Breast epithelium (tissue), 4 donors: Measurements from ENCODE around the gene ANKRD65. TPM values are rescaled to one million over a fixed set of nuclear protein-coding genes. Genes with fewer than 3 reads are reported as not detected.
"Not testable (repeated sequence)": the region's sequence is repeated elsewhere in the genome, so short reads cannot be mapped to it uniquely, and the experiment has no call there.

ENCODE experiments used
- DNase-seq, 2 donors: peaks; one replicate each; pipeline ENCODE4 v3.0.0-alpha.2; 2019; ENCODE audit warnings: low spot score in 2 of 2
- H3K27ac ChIP-seq, 2 donors: fragments of 200-600 bp; sonication (generic) in 1 of 2; one replicate each; pipeline ENCODE4 v1.5.1; 2016 to 2019; ENCODE audit warnings: mild to moderate bottlenecking in 1 of 2
- H3K27me3 ChIP-seq, 2 donors: fragments of 200-600 bp; sonication (generic) in 1 of 2; one replicate each; pipeline versions ENCODE4 v1.5.1 to v1.6.0; 2017 to 2019; ENCODE audit warnings: control low read depth in 1 of 2, mild to moderate bottlenecking in 1 of 2
- H3K36me3 ChIP-seq: fragments of 200-600 bp; one replicate; pipeline ENCODE4 v1.5.1; 2019
- H3K4me1 ChIP-seq, 2 donors: fragments of 200-600 bp; sonication (generic); one replicate each; pipeline ENCODE4 v1.5.1; 2016 to 2019; ENCODE audit warnings: control low read depth in 1 of 2
- H3K4me3 ChIP-seq, 3 donors: fragments of 200-600 bp; sonication (generic); 1 replicate in 2 of 3; 2 replicates in 1 of 3; pipeline ENCODE4 v1.5.1; 2016 to 2019; ENCODE audit warnings: mild to moderate bottlenecking in 3 of 3, moderate library complexity in 2 of 3
- H3K9me3 ChIP-seq, 2 donors: fragments of 200-600 bp; sonication (generic) in 1 of 2; one replicate each; pipeline ENCODE4 v1.5.1; 2016 to 2019; ENCODE audit warnings: control low read depth in 1 of 2
- POLR2A ChIP-seq: fragments of 450-650 bp; IDR thresholded peaks from one replicate; pipeline ENCODE4 v1.6.1; 2016; ENCODE audit warnings: antibody characterized with exemption, mild to moderate bottlenecking, moderate library complexity
- POLR2AphosphoS5 ChIP-seq, 3 donors: sonication (generic); formaldehyde crosslinking; IDR thresholded peaks; one replicate each; pipeline ENCODE4 v1.6.1; 2017; ENCODE audit warnings: antibody characterized with exemption in 3 of 3
- intact Hi-C: fragments of 100-400 bp; cut with DNase I; formaldehyde crosslinking; loops from one replicate; pipeline ENCODE4 v1.15.1; 2023; ENCODE audit warnings: low total_unique reads
- total RNA-seq, 3 donors: library from RNA; depleted of rRNA; stranded (reverse); fragments of >200 nt; gene quantifications; one replicate each; pipeline ENCODE4 v1.1.0, GENCODE V29; 2016
- TF ChIP-seq, protein P1 (sequence below), 3 donors: fragments of 450-650 bp; IDR thresholded peaks; one replicate each; pipeline ENCODE4 v1.5.1; 2016 to 2017; ENCODE audit warnings: antibody characterized with exemption in 3 of 3, mild to moderate bottlenecking in 3 of 3, moderate library complexity in 3 of 3

ANKRD65 gene
- total RNA-seq, 3 donors from 2014 or later = 10.2 to 16.0 (median 12.2) TPM

DNA sequence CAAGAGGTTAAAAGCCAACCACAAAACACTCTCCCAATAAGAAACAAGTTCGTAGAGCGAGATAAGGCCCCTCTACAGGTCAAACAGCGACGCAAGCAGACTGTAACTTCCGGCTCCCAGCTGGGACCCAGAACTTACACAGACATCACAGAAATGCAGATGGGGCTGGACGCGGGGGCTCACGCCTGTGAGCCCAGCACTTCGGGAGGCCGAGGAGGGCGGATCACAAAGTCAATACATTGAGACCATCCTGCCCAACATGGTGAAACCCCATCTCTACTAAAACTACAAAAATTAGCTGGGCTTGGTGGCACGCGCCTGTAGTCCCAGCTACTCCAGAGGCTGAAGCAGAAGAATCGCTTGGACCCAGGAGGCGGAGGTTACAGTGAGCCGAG is 33.0 kb downstream of the ANKRD65 start:
- Histone ChIP-seq H3K4me1 (no peaks in the 10 kb centered on the region), H3K36me3 (peaks cover 27% of the 10 kb centered on the region), H3K4me3 (no peak overlapping the region), H3K9me3 (no peaks in the 10 kb centered on the region), H3K27me3 (no peaks in the 10 kb centered on the region), H3K27ac (no peak overlapping the region)
- intact Hi-C loops = no loop called here
- DNase-seq = no peak
- TF ChIP-seq POLR2A = no peak
- TF ChIP-seq POLR2AphosphoS5 (IDR thresholded peaks at IDR 0.05) = no peak
- TF ChIP-seq, protein P1, sequence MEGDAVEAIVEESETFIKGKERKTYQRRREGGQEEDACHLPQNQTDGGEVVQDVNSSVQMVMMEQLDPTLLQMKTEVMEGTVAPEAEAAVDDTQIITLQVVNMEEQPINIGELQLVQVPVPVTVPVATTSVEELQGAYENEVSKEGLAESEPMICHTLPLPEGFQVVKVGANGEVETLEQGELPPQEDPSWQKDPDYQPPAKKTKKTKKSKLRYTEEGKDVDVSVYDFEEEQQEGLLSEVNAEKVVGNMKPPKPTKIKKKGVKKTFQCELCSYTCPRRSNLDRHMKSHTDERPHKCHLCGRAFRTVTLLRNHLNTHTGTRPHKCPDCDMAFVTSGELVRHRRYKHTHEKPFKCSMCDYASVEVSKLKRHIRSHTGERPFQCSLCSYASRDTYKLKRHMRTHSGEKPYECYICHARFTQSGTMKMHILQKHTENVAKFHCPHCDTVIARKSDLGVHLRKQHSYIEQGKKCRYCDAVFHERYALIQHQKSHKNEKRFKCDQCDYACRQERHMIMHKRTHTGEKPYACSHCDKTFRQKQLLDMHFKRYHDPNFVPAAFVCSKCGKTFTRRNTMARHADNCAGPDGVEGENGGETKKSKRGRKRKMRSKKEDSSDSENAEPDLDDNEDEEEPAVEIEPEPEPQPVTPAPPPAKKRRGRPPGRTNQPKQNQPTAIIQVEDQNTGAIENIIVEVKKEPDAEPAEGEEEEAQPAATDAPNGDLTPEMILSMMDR (IDR thresholded peaks at IDR 0.05) = no peak

DNA sequence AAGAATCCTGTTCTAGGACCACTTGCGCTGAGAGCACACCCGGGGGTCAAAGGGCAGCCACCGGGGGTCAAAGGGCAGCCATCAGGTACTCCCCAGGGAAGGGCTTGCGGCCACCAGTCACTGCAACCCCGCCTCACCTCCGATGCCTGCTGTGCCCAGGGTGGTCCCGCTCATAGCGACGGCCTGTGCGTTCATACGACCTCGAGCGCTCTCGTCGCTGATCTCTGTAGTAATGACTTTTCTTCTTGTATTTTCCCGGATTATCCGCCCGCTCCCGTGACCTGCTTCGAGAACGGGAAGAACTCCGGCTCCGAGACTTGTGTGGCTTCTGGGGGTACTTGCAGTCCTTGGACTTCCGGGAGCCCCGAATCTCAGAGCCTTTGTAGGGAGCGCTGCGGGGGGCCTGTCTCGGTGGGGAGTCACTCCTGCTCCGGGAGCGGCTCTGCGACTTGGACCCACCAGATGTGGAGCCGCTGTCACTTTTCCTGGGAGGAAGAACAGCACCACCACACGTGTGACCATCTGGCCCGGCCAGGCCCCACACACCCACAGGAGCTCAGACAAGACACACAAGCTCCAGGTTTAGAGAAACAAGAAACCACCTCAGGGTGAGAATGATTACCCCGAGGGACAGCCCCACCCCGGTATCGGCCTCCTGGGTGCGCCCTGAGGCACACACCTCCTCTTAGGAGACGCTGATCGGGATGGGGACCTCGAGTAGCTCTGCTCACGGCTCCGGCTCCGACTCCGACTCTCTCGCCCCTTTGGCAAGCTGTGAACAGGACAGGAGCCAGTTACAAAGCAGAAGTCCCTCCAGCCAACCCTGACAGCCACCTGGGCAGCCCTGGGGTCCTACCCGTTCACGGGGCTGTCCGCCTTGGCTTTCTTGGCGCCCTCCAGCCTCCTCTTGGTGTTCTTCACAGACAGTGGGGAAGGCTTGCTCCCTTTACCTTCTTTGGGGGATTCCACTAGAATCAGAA is 33.7 kb downstream of the ANKRD65 start:
- no peak for DNase-seq
- peaks cover 23% of the 10 kb centered on the region for H3K36me3 ChIP-seq
- H3K4me1 ChIP-seq = no peaks in the 10 kb centered on the region
- intact Hi-C loops = no loop called here
- no peak overlapping the region for H3K4me3 ChIP-seq
- H3K27ac ChIP-seq = no peak overlapping the region
- no peaks in the 10 kb centered on the region for H3K9me3 ChIP-seq
- no peaks in the 10 kb centered on the region for H3K27me3 ChIP-seq
- TF ChIP-seq POLR2A (no peak), POLR2AphosphoS5 (IDR thresholded peaks at IDR 0.05) (no peak)
- TF ChIP-seq, protein P1 (IDR thresholded peaks at IDR 0.05) = no peak

DNA sequence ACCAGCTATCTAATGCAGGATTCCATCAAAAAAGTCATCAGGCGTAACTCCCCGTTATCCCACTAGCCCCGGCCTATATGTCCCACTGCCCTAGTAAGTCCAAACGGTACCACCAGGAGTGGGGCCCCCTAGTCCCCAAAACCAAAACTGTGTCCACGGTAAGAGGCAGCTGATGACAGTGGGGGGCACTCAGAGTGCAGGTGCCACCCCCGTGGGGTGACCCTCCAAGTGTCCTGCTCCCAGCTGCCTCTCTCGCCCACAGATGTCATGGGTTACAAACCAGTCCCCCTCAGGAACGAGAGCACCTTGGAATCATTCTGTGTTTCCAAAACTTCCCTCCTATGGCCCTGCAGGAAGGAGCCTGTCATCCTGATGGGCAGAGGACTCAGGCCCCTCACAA is 35.1 kb downstream of the ANKRD65 start:
- H3K4me1 ChIP-seq = no peaks in the 10 kb centered on the region
- H3K4me3 ChIP-seq = no peak overlapping the region
- no peaks in the 10 kb centered on the region for H3K9me3 ChIP-seq
- TF ChIP-seq POLR2A = no peak
- TF ChIP-seq POLR2AphosphoS5 (IDR thresholded peaks at IDR 0.05) = no peak
- TF ChIP-seq, protein P1 (IDR thresholded peaks at IDR 0.05) = no peak
- H3K27ac ChIP-seq = no peak overlapping the region
- DNase-seq = no peak
- intact Hi-C loops = no loop called here
- H3K27me3 ChIP-seq = no peaks in the 10 kb centered on the region
- H3K36me3 ChIP-seq = peaks cover 17% of the 10 kb centered on the region

DNA sequence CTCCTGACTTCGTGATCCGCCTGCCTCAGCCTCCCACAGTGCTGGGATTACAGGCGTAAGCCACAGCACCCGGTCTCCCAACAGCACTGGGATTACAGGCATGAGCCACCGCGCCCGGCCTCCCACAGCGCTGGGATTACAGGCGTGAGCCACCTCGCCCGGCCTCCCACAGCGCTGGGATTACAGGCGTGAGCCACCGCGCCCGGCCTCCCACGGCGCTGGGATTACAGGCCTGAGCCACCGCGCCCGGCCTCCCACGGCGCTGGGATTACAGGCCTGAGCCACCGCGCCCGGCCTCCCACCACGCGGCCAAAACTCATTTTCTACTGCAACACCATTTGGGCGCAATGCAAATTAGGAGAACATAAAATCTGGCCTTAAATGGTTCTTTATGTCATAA is 35.7 kb downstream of the ANKRD65 start:
- H3K27me3 ChIP-seq, DNase-seq, intact Hi-C loops, H3K4me1 ChIP-seq, H3K4me3 ChIP-seq, H3K9me3 ChIP-seq, H3K27ac ChIP-seq: not testable (repeated sequence)
- H3K36me3 ChIP-seq = peaks cover 17% of the 10 kb centered on the region

DNA sequence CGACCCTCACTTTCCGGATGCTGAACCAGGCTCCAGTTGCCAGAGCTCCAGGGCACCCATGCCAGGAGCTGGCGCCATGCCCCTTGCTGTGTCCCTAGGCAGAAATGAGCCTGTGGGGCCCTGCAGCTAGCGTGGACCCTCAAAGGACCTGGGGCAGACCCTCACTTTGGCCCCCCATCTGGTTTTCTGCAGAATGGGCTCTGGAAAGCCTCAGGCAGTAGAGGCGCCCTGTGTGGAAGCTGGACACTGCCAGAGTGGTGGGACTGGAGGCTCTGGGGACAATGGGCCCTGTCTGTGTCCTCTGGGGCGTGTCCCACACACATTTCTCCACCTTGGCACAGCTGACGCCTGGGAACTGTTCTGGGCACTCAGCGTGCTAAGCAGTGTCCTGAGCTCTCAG is 39.8 kb downstream of the ANKRD65 start:
- Histone ChIP-seq H3K36me3 (peaks cover 1% of the 10 kb centered on the region), H3K9me3 (no peaks in the 10 kb centered on the region), H3K27me3 (no peaks in the 10 kb centered on the region), H3K4me1 (no peaks in the 10 kb centered on the region), H3K4me3 (no peak overlapping the region), H3K27ac (no peak overlapping the region)
- intact Hi-C loops = no loop called here
- no peak for DNase-seq
- TF ChIP-seq, protein P1 (IDR thresholded peaks at IDR 0.05) = no peak
- no peak for TF ChIP-seq POLR2AphosphoS5 (IDR thresholded peaks at IDR 0.05)
- no peak for TF ChIP-seq POLR2A
